T1000 (cell line): ENCODE measurements around the gene KRT27.
A peak's percentile ranks its signal among the peaks of the same experiment; 100 is the strongest.
"Not testable (repeated sequence)": the region's sequence is repeated elsewhere in the genome, so short reads cannot be mapped to it uniquely, and the experiment has no call there.

Experiments used
- DNase-seq: peaks from one replicate; lab custom pipeline; 2025; ENCODE audit warnings: mixed read lengths; lab: John Stamatoyannopoulos, UW

Gene KRT27, protein sequence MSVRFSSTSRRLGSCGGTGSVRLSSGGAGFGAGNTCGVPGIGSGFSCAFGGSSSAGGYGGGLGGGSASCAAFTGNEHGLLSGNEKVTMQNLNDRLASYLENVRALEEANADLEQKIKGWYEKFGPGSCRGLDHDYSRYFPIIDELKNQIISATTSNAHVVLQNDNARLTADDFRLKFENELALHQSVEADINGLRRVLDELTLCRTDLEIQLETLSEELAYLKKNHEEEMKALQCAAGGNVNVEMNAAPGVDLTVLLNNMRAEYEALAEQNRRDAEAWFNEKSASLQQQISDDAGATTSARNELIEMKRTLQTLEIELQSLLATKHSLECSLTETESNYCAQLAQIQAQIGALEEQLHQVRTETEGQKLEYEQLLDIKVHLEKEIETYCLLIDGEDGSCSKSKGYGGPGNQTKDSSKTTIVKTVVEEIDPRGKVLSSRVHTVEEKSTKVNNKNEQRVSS

DNA sequence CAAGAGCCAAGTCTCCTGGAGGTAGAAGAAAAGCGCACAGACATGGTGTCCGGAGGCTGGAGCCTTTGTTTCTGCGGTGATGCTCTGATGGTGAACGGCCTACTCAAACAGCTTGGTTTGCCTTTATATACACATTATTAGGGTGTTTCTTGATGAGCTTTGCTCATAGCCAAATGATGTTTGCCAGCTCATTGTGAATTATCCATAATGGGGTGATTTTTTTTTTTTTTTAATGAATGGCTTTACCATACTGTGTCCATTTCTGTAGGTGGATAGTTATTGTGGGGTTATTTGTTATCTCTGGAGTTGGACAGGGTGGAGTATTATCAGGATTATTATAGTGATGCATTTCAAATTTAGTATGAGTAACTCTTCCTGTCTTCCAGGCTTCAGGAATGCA lies at the start of gene KRT27:
TSS of gene KRT27 (minus strand) at position 101 of the 400 bp plus-strand sequence. CDS start at position 44, 57 bp downstream.
- DNase-seq, result no peak

DNA sequence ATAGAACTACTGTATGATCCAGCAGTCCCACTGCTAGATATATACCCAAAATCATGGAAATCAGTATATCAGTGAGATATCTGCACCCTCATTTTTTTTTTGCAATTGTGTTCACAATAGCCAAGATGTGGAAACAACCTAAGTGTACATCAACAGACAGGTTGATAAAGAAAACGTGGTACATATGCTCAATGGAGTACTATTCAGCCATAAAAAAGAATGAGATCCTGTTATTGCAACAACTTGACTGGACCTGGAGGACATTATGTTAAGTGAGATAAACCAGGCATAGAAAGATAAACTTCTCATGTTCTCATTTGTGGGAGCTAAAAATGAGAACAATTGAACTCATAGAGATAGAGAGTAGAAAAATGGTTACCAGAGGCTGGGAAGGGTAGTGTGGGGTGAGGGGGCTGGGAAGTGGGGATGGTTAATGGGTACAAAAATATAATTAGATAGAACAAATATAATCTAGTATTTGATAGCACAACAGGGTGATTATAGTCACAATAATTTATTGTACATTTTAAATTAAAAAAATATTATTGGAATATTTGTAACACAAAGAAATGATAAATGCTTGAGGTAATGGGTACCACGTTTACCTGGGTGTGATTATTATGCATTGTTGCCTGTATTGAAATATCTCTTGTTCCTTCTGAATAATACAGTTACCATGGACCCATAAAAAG lies 47.9 kb upstream of the KRT27 start:
- no peak for DNase-seq

DNA sequence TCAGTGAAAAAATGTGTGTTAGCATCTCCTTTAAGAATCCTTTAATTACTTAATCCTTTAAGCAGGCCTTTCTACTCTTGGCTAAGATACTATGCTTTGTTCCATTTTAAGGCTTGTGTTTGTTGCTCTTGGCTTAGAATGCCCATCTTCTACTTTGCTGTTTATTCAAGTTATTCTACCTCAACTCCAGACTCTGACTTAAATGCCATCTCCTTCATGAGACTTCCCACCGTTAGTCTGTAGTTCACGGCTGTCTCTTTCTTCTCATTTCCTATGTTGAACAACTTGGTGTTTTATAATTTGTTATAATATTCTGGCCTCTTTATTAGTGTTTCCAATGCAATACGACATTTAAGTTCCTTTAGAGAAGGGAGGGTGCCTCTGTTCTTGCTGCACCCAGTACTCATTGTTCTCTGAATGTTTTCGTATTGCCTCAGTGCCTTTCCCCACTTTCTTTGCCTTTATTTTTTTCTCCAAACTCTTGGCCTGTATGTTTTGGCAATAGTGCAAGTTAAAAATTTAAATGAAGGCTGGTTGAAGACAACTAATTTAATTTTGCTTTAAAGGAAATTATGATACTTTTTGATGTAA lies 46.2 kb upstream of the KRT27 start:
- no peak for DNase-seq

DNA sequence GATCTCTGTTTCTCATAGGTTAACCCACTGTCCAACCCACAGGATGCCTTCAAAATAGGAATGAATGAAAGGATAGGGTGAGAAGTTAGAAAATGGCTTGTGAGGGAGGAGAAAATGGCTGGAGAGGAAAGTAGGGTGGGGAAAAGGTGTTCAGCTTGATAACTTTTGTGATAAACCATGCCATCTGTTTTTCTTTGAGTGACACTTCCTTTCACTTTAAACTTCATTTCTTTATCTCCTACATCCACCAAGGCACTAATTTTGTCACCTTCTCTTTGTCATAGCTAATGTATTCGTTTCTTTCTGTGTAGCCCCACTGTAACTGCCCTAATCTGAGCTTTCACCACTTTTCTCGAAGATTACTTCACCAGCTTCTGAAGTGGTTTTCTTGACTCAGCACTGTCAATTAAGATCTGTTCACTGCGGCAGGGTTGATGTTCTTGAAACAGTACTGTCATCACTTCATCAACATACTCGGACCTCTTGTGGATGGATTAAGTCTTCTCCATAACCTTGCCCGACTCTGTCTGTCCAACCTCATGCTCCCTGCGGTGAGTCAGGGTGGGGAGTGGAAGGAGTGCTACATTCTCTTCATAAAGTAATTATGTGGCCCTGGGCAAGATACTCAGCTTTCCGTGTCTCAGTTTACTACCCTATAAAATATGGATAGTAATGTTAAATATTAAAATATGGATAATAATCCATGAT lies 45.5 kb upstream of the KRT27 start:
- peak; percentile 48 for DNase-seq

DNA sequence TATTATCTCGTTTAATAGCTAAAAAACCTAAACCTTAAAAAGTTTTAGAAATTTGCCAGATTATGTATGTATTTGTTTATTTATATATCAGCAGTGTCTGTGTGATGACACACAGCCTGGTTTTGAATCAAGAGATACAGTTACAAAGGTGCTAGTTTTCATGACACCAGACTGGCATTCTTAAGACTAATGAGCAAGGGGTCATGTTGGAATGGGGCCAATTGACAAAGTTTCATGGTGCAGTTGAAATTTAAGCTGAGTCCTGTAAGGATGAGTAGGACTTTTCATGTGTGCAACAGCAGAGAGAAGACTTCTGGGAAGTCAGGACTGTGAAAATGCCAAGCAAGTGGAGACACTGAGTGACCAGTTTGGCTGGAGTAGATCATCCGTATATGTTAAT lies 43.2 kb upstream of the KRT27 start:
- no peak for DNase-seq

DNA sequence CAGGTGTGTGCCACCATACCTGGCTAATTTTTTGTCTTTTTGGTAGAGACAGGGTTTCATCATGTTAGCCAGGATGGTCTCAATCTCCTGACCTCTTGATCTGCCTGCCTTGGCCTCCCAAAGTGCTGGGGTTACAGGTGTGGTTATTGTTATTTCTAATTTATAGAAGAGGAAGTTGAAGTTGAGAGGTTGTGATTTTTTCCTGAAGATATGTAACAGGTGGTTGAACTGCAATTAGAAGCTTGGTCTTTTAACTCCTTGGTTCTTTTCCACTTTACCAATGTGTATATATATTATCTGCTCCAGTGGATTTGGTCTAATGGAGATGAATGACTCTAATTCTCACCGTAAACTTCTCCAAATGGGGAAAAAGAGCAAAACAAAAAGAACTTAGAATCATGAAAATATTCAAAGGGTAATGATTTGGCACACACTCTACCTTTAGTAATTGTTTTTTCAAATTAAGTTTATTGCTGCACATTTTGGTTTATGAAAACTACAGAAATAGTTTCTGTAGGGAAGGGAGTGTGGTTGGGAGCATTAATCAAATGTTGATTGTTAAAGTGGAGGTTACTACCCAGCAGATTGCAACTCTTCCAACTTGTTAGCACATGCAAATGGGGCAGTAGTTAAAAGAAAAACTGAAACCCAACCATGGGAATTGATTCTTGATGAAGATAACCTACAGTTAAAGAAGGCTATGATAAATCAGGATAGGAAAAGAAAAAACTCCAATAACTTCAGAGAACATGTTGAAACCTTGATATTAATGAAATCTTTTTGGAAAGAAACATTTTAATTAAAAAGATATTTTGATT lies 41.9 kb upstream of the KRT27 start:
- no peak for DNase-seq

DNA sequence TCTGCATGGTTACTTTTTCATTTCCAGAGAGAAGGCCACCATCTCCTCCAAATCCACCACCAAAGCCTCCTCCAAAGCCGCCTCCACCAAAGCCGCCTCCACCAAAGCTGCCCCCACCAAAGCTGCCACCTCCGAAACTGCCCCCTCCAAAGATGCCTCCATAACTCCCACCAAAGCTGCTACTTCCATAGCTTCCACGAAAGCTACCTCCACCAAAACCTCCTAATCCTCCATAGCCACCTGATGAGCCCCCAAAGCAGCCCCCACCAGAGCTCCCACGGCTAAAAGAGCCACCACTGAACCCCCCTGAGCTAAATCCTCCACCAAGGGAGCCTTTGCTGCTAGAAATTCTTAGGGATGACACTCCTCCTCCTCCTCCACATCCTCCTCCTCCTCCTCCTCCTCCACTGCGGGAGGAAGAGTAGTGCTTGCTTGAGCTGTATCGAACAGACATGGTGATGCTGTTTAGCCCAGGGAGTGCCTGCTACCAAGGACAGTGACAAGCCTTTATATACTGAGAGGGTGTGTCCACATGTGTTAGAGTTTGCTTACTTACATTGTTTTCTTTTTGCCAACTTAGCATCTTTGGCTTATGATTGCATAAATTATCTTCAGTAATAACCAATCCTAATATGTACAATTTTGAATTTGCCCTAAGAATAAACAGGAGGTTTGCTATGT lies 39.9 kb upstream of the KRT27 start, which contains the start of gene KRT10:
TSS of gene KRT10 (minus strand) at position 483 of the 681 bp plus-strand sequence. CDS start at position 454, 29 bp downstream.
- no peak for DNase-seq

DNA sequence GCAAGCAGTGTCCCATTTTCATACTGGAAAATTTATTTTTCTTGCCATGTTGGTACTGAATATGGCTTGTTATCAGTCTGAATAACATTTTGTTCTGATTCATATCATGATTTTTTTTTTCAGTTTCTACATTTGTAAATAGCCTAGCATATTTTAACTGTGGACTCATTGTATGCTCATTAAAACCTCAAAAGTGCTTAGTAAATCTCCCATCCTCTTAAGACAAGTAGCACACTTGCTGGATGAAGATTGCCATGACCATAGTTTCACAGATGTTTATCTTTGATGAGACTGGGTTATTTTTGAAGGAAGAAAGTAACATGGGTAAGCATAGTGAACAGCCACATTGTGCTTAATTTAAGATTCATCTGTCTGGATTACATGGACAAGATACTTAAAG lies 39.2 kb upstream of the KRT27 start:
- DNase-seq, result no peak

DNA sequence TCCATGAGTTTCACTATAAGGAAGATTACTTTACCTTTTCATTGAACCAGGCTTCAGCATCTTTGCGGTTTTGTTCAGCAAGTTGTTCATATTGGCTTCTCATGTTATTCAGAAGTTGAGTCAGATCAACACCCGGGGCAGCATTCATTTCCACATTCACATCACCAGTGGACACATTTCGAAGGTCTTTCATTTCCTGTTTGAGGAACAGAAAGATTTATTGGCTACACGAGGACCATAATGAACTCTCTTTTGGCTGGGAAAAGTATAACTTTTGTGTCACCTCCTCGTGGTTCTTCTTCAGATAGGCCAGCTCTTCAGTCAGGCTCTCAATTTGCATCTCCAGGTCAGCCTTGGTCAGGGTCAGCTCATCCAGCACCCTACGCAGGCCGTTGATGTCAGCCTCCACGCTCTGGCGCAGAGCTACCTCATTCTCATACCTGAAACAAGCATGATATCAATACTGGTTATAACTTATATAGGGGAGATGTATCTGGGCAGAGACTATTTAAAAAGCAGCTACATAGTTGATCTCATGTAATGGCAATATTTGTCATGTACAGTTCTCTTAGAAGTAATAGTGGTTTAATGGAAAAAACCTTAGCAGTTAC lies 38.0 kb upstream of the KRT27 start:
- no peak for DNase-seq

DNA sequence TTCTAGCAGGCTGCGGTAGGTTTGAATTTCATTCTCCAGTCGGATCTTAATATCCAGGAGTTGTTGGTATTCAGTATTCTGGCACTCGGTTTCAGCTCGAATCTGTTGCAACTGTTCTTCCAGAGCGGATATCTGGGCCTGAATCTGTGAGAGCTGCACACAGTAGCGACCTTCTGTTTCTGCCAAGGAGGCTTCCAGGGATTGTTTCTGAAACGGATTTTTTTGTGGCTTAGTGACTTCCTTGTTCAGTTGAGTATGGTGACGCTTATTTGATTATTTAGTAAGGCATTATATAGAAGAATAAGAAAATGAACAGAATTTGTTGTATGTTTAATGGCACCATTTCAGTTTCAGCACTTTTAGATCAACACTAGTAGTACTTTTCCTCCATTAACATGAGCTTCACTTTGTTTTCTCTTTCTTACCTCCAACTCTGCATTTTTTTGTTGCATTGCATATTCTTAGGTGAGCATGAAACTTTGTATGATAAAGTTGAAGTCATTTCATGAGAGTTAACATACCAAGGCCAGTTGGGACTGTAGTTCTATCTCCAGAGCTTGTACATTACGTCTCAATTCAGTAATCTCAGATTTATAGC lies 37.3 kb upstream of the KRT27 start:
- no peak for DNase-seq

DNA sequence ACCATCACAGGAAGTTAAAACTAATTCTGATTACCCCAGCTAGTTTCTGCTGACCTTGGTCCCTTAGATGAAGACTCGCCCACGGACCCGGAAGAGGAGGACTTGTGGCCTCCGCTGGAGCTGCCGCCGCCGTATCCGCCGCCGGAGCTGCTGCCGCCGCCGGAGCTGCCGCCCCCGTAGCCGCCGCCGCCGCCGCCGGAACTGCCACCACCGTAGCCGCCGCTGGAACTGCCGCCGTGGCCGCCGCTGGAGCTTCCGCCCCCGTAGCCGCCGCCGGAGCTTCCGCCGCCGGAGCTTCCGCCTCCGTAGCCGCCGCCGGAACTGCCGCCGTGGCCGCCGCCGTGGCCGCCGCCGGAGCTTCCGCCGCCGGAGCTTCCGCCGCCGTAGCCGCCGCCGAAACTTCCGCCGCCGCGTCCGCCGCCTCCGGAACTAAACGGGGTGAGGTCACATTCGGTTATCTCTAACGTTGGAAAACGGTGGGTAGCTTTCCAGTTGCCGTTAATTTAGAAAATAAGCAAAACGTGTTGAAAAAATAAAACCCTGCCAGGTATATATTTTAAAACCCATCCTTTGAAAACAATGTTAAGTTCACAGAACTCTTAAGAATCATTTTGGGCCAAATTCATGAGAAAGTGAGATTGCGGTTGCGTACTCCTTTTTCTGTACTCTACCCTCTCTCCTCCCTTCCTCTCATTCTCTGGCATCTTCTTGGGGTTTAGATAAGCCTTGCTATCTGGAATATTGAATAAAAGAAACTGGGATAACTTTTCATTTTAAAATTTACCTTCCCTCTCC lies 36.6 kb upstream of the KRT27 start:
- peak; percentile 82 for DNase-seq

DNA sequence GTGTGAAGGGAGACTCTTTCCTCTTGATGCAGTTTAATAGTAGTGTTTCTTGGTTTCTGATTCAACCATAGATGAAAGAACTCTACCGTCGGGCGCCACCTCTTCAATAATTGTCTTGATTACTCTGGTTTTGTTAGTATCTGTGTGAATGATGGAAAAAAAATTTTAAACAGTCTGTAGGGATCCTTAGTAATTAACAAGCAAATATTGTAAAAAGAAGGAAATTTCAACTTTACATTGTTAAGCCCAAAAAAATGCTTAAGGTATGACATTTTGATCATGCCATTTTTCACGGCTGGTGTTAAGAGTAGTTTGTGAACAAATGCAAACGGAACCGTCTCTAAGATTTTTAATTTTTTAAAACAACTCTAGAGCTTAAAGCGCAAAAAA lies 36.0 kb upstream of the KRT27 start:
- DNase-seq, result no peak

DNA sequence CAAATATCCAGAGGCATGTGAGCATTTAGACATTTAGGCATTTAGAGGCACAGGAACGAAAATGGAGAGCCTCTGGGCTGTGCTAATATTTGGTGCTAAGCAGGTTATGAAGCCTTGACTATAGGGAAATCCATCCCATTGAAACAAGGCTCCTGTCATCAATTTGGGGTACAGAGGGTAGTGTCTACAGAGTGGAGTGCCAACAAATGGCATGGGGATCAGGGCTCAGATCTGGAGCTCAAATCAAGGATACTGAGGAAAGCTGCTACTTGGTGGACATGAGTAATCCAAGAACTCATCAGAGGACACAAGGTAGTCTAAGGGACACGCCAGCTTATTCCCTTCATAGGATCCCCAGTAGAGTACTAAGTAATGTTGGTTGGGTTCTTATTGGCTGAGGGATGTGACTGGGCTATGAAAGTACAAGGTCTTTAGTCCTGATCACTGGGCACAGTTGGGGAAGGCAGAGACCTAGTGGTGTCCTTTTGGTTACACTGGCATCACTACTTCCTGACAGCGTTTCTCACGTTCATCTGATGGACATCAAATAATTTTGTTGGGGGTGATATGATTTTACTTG lies 34.8 kb upstream of the KRT27 start:
- no peak for DNase-seq

DNA sequence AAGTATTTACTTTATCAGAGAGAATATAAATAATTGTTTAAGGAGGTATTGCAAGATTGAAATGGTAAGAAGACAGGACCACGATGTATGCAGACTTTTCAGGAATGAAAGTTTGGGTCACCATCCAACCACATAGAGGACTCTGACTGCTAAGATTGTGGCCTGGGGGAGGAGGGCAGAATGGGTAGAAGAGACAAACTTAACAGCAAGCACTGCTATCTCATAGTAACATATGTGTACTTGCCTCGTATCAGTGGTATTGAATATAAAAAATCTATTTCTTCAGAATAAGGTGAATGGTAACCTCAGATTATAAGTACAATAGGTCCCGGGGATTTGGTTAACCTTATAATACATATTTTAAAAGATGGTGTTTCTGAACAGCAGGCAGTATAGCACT lies 34.2 kb upstream of the KRT27 start:
- DNase-seq, result no peak

DNA sequence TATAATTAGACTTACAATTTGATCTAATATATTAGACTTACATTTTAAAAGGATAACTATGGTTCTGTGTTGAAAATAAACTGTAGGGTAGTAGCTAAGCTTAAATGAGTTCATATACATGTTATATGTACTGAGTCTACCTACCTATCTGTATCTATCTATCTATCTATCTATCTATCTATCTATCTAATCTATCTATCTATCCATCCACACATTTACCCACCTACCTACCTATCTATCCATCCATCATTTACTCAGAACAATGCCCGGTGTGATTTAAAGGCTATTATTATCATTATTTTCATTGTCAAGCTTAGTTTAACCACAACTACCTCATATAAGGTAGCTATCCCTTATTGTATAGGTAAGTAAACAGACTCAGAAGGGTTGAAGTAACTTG lies 33.0 kb upstream of the KRT27 start:
- no peak for DNase-seq

DNA sequence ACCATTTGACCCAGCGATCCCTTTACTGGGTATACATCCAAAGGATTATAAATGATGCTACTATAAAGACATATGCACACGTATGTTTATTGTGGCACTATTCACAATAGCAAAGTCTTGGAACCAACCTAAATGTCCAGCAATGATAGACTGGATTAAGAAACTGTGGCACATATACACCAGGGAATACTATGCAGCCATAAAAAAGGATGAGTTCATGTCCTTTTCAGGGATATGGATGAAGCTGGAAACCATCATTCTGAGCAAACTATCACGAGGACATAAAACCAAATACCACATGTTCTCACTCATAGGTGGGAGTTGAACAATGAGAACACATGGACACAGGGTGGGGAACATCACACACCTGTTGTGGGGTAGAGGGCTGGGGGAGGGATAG lies 32.3 kb upstream of the KRT27 start:
- DNase-seq, result not testable (repeated sequence)

DNA sequence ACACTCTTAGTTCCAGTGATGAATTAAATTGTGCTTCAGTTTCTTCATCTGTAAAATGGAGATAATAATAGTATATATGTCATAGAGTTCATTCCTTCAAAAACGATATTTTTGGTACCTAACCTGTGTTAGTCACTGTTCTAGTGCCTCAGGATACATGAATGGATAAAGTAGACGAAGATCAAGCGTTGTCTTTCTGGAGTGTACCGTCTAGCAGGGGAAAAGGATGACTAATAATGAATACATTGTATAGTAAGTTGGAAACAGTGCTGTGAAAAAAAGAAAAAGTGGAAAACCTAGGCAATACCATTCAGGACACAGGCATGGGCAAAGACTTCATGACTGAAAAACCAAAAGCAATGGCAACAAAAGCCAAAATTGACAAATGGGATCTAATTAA lies 31.5 kb upstream of the KRT27 start:
- DNase-seq, result no peak

DNA sequence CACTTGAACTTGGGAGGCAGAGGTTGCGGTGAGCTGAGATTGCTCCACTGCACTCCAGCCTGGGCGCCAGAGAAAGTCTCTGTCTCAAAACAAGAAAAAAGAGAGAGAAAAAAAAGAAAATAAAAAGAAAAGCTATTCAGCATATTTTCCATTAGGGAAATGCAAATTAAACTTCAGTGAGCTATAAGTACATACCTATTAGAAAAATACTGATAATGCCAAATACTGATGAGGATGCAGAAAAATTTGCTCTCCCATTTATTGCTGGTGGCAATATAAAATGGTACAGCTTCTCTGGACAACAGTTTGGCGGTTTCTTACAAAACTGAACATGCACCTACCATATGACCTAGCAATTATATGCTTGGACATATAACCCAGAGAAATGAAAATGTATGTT lies 30.3 kb upstream of the KRT27 start:
- DNase-seq, result no peak

DNA sequence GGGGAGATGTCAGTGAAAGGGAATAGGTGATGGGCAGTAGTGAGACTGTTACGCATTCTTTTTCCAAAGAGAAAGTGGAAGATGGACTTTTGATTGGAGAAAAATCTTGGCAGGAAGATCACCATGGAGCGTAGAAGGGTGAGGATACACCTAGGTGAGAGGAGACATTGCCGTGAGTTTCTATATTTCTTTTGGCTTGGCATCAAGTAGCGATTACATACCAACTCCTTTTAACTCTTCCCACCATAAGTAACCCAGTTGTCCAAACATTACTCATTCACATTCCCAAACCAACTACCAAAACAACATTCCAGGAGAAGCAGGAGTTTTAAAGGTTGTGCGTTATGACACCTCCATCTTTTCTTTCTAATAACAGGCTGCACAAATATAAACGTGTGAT lies 28.1 kb upstream of the KRT27 start:
- DNase-seq, result no peak
